IMR-90 (cell line): ENCODE data around the gene OR10D3. TPM values are rescaled to one million over a fixed set of nuclear protein-coding genes. Genes with fewer than 3 reads are reported as not detected.
A peak's percentile ranks its signal among the peaks of the same experiment; 100 is the strongest.

ENCODE experiments used
- ATAC-seq: fragments of 200-7000 bp; cut with Tn5 transposase; 2 replicates; pipeline ENCODE4 v1.9.1; 2020; ENCODE audit warnings: low read depth, mild to moderate bottlenecking, moderate library complexity
- BruUV-seq: library from RNA; stranded (reverse); fragments of 400-500 nt; replicated peaks from 2 replicates; lab custom pipeline; 2021; lab: Mats Ljungman, UMichigan
- CTCF ChIA-PET: fragments of 300-600 bp; formaldehyde crosslinking; extraction: SDS; loops from one replicate; lab custom pipeline; 2021; ENCODE audit warnings: antibody characterized with exemption; lab: Yijun Ruan, JAX
- POLR2A ChIA-PET: fragments of 300-600 bp; sonication (Branson Sonifier 250); formaldehyde crosslinking; loops from one replicate; lab custom pipeline; 2022; ENCODE audit warnings: antibody characterized with exemption; ENCODE audit not compliant: unreplicated experiment; lab: Charles Lee
- DNase-seq: peaks from one replicate; pipeline ENCODE4 v3.0.0; 2013
- H2AFZ ChIP-seq: replicated peaks from 2 replicates; pipeline ENCODE3; 2013; ENCODE audit warnings: low read length, mild to moderate bottlenecking; ENCODE audit not compliant: poor library complexity
- H2AK5ac ChIP-seq: 2 replicates; pipeline ENCODE4 v1.6.1; 2013; ENCODE audit warnings: low read depth, low read length, inconsistent platforms
- H2AK9ac ChIP-seq: replicated peaks from 2 replicates; pipeline ENCODE3; 2013; ENCODE audit warnings: mild to moderate bottlenecking, low read depth, low read length, moderate library complexity; ENCODE audit not compliant: poor library complexity
- H2BK120ac ChIP-seq: 2 replicates; pipeline ENCODE4 v1.6.1; 2013; ENCODE audit warnings: low read depth, low read length, inconsistent platforms
- H2BK15ac ChIP-seq: 3 replicates; pipeline ENCODE4 v1.6.1; 2013; ENCODE audit warnings: low read depth, low read length, inconsistent platforms
- H2BK20ac ChIP-seq: 2 replicates; pipeline ENCODE4 v1.6.1; 2013; ENCODE audit warnings: low read depth, mild to moderate bottlenecking, inconsistent platforms, low read length, moderate library complexity
- H2BK5ac ChIP-seq: 2 replicates; pipeline ENCODE4 v1.6.1; 2013; ENCODE audit warnings: mild to moderate bottlenecking, low read depth, low read length, inconsistent platforms; ENCODE audit not compliant: poor library complexity, severe bottlenecking
- H3K14ac ChIP-seq: replicated peaks from 2 replicates; pipeline ENCODE4 v1.6.1; 2013; ENCODE audit warnings: low read depth, low read length, inconsistent platforms
- H3K18ac ChIP-seq: 2 replicates; pipeline ENCODE4 v1.6.1; 2013; ENCODE audit warnings: low read depth, low read length, control low read depth
- H3K23ac ChIP-seq: 2 replicates; pipeline ENCODE4 v1.6.1; 2013; ENCODE audit warnings: low read depth, low read length, inconsistent platforms
- H3K27ac ChIP-seq: 2 replicates; pipeline ENCODE4 v1.5.1; 2013; ENCODE audit warnings: mild to moderate bottlenecking, control low read depth, low read length; ENCODE audit not compliant: insufficient read depth
- H3K27me3 ChIP-seq: 2 replicates; pipeline ENCODE4 v1.6.1; 2013; ENCODE audit warnings: low read length; ENCODE audit not compliant: control insufficient read depth, insufficient read depth
- H3K36me3 ChIP-seq: 2 replicates; pipeline ENCODE4 v1.6.1; 2013; ENCODE audit warnings: low read length, mixed read lengths; ENCODE audit not compliant: control insufficient read depth, insufficient read depth
- H3K4ac ChIP-seq: 2 replicates; pipeline ENCODE4 v1.6.1; 2013; ENCODE audit warnings: low read depth, low read length, inconsistent platforms
- H3K4me1 ChIP-seq: 2 replicates; pipeline ENCODE4 v1.6.1; 2013; ENCODE audit warnings: low read length, mixed read lengths; ENCODE audit not compliant: control insufficient read depth, insufficient read depth
- H3K4me2 ChIP-seq: 2 replicates; pipeline ENCODE4 v1.6.1; 2013; ENCODE audit warnings: low read depth, mild to moderate bottlenecking, control low read depth, low read length, moderate library complexity
- H3K4me3 ChIP-seq: 2 replicates; pipeline ENCODE4 v1.5.1; 2013; ENCODE audit warnings: low read depth, mild to moderate bottlenecking, control low read depth, low read length, moderate library complexity; ENCODE audit not compliant: insufficient read depth
- H3K56ac ChIP-seq: 2 replicates; pipeline ENCODE4 v1.6.1; 2013; ENCODE audit warnings: low read length, inconsistent platforms; ENCODE audit not compliant: insufficient read depth; ENCODE audit errors: extremely low read depth
- H3K79me1 ChIP-seq, 2 experiments: 2 replicates each; pipeline ENCODE4 v1.6.1; 2013; ENCODE audit warnings: low read length in 2 of 2, inconsistent platforms in 1 of 2, low read depth in 1 of 2
- H3K9ac ChIP-seq: 2 replicates; pipeline ENCODE4 v1.6.1; 2013; ENCODE audit warnings: low read depth, low read length, control low read depth
- H3K9me1 ChIP-seq: 2 replicates; pipeline ENCODE4 v1.6.1; 2013; ENCODE audit warnings: low read length, inconsistent platforms; ENCODE audit not compliant: insufficient read depth
- H3K9me3 ChIP-seq: 2 replicates; pipeline ENCODE4 v1.6.1; 2013; ENCODE audit warnings: low read length; ENCODE audit not compliant: control insufficient read depth, insufficient read depth
- H4K20me1 ChIP-seq: 2 replicates; pipeline ENCODE4 v1.6.1; 2013; ENCODE audit warnings: low read length, inconsistent platforms; ENCODE audit not compliant: insufficient read depth
- H4K5ac ChIP-seq: 2 replicates; pipeline ENCODE4 v1.6.1; 2013; ENCODE audit warnings: mild to moderate bottlenecking, low read depth, low read length, control low read depth
- H4K8ac ChIP-seq, 2 experiments: 2 replicates each; pipeline ENCODE4 v1.6.1; 2013; ENCODE audit warnings: low read depth in 2 of 2, low read length in 2 of 2, control low read depth in 1 of 2, inconsistent platforms in 1 of 2
- H4K91ac ChIP-seq: 2 replicates; pipeline ENCODE4 v1.6.1; 2013; ENCODE audit warnings: low read depth, low read length, inconsistent platforms; ENCODE audit not compliant: insufficient read depth
- CEBPB ChIP-seq: IDR thresholded peaks from 2 replicates; pipeline ENCODE4 v1.6.1; 2012; ENCODE audit warnings: low read depth, low read length, improper control_type of control experiment
- SMC3 ChIP-seq: fragments of 150-350 bp; IDR thresholded peaks from 2 replicates; pipeline ENCODE4 v1.6.1; 2016; ENCODE audit warnings: low read depth, mild to moderate bottlenecking, antibody characterized with exemption, low read length, moderate library complexity
- USF2 ChIP-seq: fragments of 150-350 bp; IDR thresholded peaks from 2 replicates; pipeline ENCODE4 v1.6.1; 2017; ENCODE audit warnings: mild to moderate bottlenecking, antibody characterized with exemption, low read length, low read depth
- WGBS, 2 experiments: methylation state at CpG; one replicate each; pipeline versions ENCODE4 v1.1.5 to v1.1.7; 2013; ENCODE audit warnings: missing lambda C conversion rate in 2 of 2; ENCODE audit not compliant: insufficient read length in 1 of 2; ENCODE audit errors: extremely low coverage in 2 of 2; 5-methylcytosine and 5-hydroxymethylcytosine counted together
- dilution Hi-C: fragments of 300-500 bp; cut with HindIII; formaldehyde crosslinking; loops from one replicate; pipeline ENCODE4 v1.14.3; 2018; ENCODE audit warnings: low sequenced_read_pairs; ENCODE audit not compliant: unreplicated experiment
- in situ Hi-C: fragments of 300-500 bp; cut with MboI; formaldehyde crosslinking; loops from 3 replicates; pipeline ENCODE4 v1.14.3; 2019; ENCODE audit warnings: low sequenced_read_pairs, inconsistent platforms, mixed read lengths
- intact Hi-C: fragments of 100-400 bp; cut with micrococcal nuclease; formaldehyde crosslinking; loops from 2 replicates; pipeline ENCODE4 v1.10.0; 2022
- polyA plus RNA-seq, 3 experiments: library from polyadenylated mRNA; depleted of rRNA; stranded (reverse); fragments of >200 nt; gene quantifications; 2 replicates each; pipeline ENCODE4 v1.2.3, GENCODE V29; 2012; ENCODE audit warnings: low replicate concordance in 1 of 3
- total RNA-seq: library from RNA; depleted of rRNA; stranded (reverse); fragments of >200 nt; gene quantifications from 2 replicates; pipeline ENCODE4 v1.2.3, GENCODE V29; 2012; rRNA removed

OR10D3 gene
- total and polyA plus RNA-seq, 2 of the 4 experiments (the other 2 are of a cell fraction), result not detected

DNA sequence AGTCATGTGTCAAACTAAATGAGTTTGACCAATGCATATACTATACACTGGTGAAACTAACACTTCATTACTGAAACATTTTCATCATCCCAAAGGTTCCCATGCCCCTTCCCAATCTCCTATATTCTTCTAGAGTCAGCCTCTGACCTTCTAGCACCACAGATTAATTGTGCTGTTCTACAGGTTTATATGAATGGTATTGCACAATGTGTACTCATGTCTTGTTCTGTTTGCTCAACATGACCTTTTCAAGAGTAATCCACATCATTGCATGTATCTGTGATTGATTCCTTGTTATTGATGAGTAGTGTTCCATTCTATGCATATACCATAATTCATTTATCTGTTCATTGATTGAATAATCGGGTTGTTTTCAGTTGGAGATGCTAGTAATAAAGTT is 50.2 kb downstream of the OR10D3 start:
- no peak for ATAC-seq
- Histone ChIP-seq H3K36me3 (no peaks in the 10 kb centered on the region), H3K23ac (no peak overlapping the region), H4K8ac (no peak overlapping the region), H2BK120ac (no peak overlapping the region), H3K27me3 (no peaks in the 10 kb centered on the region), H3K18ac (no peak overlapping the region), H3K79me1 (no peaks in the 10 kb centered on the region), H2BK15ac (no peak overlapping the region), H2AK9ac (no peak overlapping the region), H3K4ac (no peak overlapping the region), H3K4me1 (no peaks in the 10 kb centered on the region), H2BK5ac (no peak overlapping the region), H3K9ac (no peak overlapping the region), H4K20me1 (no peaks in the 10 kb centered on the region), H4K5ac (no peak overlapping the region), H2AFZ (no peak overlapping the region), H2AK5ac (no peak overlapping the region), H3K4me2 (no peak overlapping the region), H2BK20ac (no peak overlapping the region), H3K14ac (no peak overlapping the region), H3K9me1 (no peaks in the 10 kb centered on the region), H3K27ac (no peak overlapping the region), H4K91ac (no peak overlapping the region), H3K4me3 (no peak overlapping the region), H3K9me3 (no peaks in the 10 kb centered on the region), H3K56ac (no peak overlapping the region)
- CTCF ChIA-PET, result no interaction called here
- intact Hi-C loops (no loop called here), dilution Hi-C loops (no loop called here), in situ Hi-C loops (no loop called here)
- TF ChIP-seq SMC3 (no peak), CEBPB (peak; percentile 79), USF2 (no peak)
- BruUV-seq, result no TSS peak
- POLR2A ChIA-PET, result no interaction called here
- WGBS, 2 experiments, result no CpG with 5 or more reads among the region's 1 CpG
- DNase-seq, result no peak

Other genes with a start within 250 kb of the OR10D3 start
- gene OR4D5, start 243.7 kb upstream of the OR10D3 start, total RNA-seq, result not detected in 2 replicates
- gene OR4D5, start 243.7 kb upstream of the OR10D3 start, polyA plus RNA-seq (2012; rRNA removed), result not detected in 2 replicates
- gene OR6T1, start 239.5 kb upstream of the OR10D3 start, total RNA-seq, result not detected in 2 replicates
- not detected in 2 replicates for gene OR6T1, start 239.5 kb upstream of the OR10D3 start, polyA plus RNA-seq (2012; rRNA removed)
- not detected in 2 replicates for gene OR10S1, start 205.6 kb upstream of the OR10D3 start, total RNA-seq
- not detected in 2 replicates for gene OR10S1, start 205.6 kb upstream of the OR10D3 start, polyA plus RNA-seq (2012; rRNA removed)
- not detected in 2 replicates for gene OR10G6, start 188.2 kb upstream of the OR10D3 start, total RNA-seq
- not detected in 2 replicates for gene OR10G6, start 188.2 kb upstream of the OR10D3 start, polyA plus RNA-seq (2012; rRNA removed)
- gene OR10G4, start 170.3 kb upstream of the OR10D3 start, total RNA-seq, result not detected in 2 replicates
- not detected in 2 replicates for gene OR10G4, start 170.3 kb upstream of the OR10D3 start, polyA plus RNA-seq (2012; rRNA removed)
- not detected in 2 replicates for gene OR10G9, start 160.3 kb upstream of the OR10D3 start, total RNA-seq
- gene OR10G9, start 160.3 kb upstream of the OR10D3 start, polyA plus RNA-seq (2012; rRNA removed), result not detected in 2 replicates
- gene OR10G8, start 156.5 kb upstream of the OR10D3 start, total RNA-seq, result not detected in 2 replicates
- not detected in 2 replicates for gene OR10G8, start 156.5 kb upstream of the OR10D3 start, polyA plus RNA-seq (2012; rRNA removed)
- gene OR10G7, start 142.0 kb upstream of the OR10D3 start, total RNA-seq, result not detected in 2 replicates
- gene OR10G7, start 142.0 kb upstream of the OR10D3 start, polyA plus RNA-seq (2012; rRNA removed), result not detected in 2 replicates
- 4.7 and 5.6 TPM in 2 replicates for gene VWA5A, start 67.9 kb upstream of the OR10D3 start, total RNA-seq
- 4.7 and 6.8 TPM in 2 replicates for gene VWA5A, start 67.9 kb upstream of the OR10D3 start, polyA plus RNA-seq (2012; rRNA removed)
- not detected in 2 replicates for gene OR8G1, start 57.8 kb downstream of the OR10D3 start, total RNA-seq
- gene OR8G1, start 57.8 kb downstream of the OR10D3 start, polyA plus RNA-seq (2012; rRNA removed), result not detected in 2 replicates
- gene OR8G5, start 73.0 kb downstream of the OR10D3 start, total RNA-seq, result not detected in 2 replicates
- not detected in 2 replicates for gene OR8G5, start 73.0 kb downstream of the OR10D3 start, polyA plus RNA-seq (2012; rRNA removed)
- gene OR8D1, start 130.6 kb downstream of the OR10D3 start, total RNA-seq, result not detected in 2 replicates
- not detected in 2 replicates for gene OR8D1, start 130.6 kb downstream of the OR10D3 start, polyA plus RNA-seq (2012; rRNA removed)
- not detected in 2 replicates for gene OR8D2, start 136.9 kb downstream of the OR10D3 start, total RNA-seq
- not detected in 2 replicates for gene OR8D2, start 136.9 kb downstream of the OR10D3 start, polyA plus RNA-seq (2012; rRNA removed)
- not detected in 2 replicates for gene OR8B2, start 201.2 kb downstream of the OR10D3 start, total RNA-seq
- not detected in 2 replicates for gene OR8B2, start 201.2 kb downstream of the OR10D3 start, polyA plus RNA-seq (2012; rRNA removed)
- not detected in 2 replicates for gene OR8B3, start 215.7 kb downstream of the OR10D3 start, total RNA-seq
- gene OR8B3, start 215.7 kb downstream of the OR10D3 start, polyA plus RNA-seq (2012; rRNA removed), result not detected in 2 replicates
- gene OR8B4, start 241.5 kb downstream of the OR10D3 start, total RNA-seq, result not detected in 2 replicates
- gene OR8B4, start 241.5 kb downstream of the OR10D3 start, polyA plus RNA-seq (2012; rRNA removed), result not detected in 2 replicates